Sigmoid colon (tissue), 4 donors: ENCODE measurements around the gene ZNF775.

Experiments used
- CTCF ChIP-seq, 4 experiments: fragments of 450-650 bp in 3 of 4; fragments of 200-600 bp in 1 of 4; IDR thresholded peaks; one replicate each; pipeline ENCODE4 v1.5.1; 2016 to 2019; ENCODE audit warnings: antibody characterized with exemption in 4 of 4, mild to moderate bottlenecking in 3 of 4, moderate library complexity in 2 of 4
- POLR2A ChIP-seq, 2 donors: fragments of 450-650 bp; IDR thresholded peaks; one replicate each; pipeline ENCODE4 v1.6.1; 2016; ENCODE audit warnings: antibody characterized with exemption in 2 of 2, mild to moderate bottlenecking in 2 of 2, moderate library complexity in 2 of 2
- POLR2AphosphoS5 ChIP-seq, 4 donors: sonication (generic); formaldehyde crosslinking; IDR thresholded peaks; one replicate each; pipeline ENCODE4 v1.6.1; 2017; ENCODE audit warnings: antibody characterized with exemption in 4 of 4

- TF ChIP-seq CTCF (IDR thresholded peaks at IDR 0.05), result no peak
- no peak for TF ChIP-seq POLR2A (IDR thresholded peaks at IDR 0.05)
- TF ChIP-seq POLR2AphosphoS5 (IDR thresholded peaks at IDR 0.05), result no peak
Measured at GRCh38 chr7:150388306-150388705, 9.2 kb downstream of the ZNF775 start.
